OCI-LY3 (cell line): ENCODE results near the gene FIBP.

Source experiments
- CTCF ChIP-seq: fragments of 200-600, 300-600 bp; sonication (generic); IDR thresholded peaks from 2 replicates; pipeline ENCODE4 v1.5.1; 2014; ENCODE audit warnings: antibody characterized with exemption, low read length, low read depth
- EZH2phosphoT487 ChIP-seq: fragments of 200-600 bp; shearing (Covaris generic); IDR thresholded peaks from 2 replicates; pipeline ENCODE4 v1.6.1; 2018; ENCODE audit warnings: antibody characterized with exemption, mixed run types, low read depth

GRCh38 chr11:65885231-65885630 is 3.0 kb downstream of the FIBP start:
- TF ChIP-seq CTCF, result no peak
- TF ChIP-seq EZH2phosphoT487, result no peak
